Type B pancreatic cell (in vitro differentiated cells): ENCODE results near the gene NMRAL1. TPM values are rescaled to one million over a fixed set of nuclear protein-coding genes. Genes with fewer than 3 reads are reported as not detected.
A peak's percentile ranks its signal among the peaks of the same experiment; 100 is the strongest.

Experiments used
- DNase-seq: peaks from one replicate; pipeline ENCODE4 v3.0.0; 2021; ENCODE audit warnings: mixed read lengths; ENCODE audit not compliant: unreplicated experiment; ENCODE audit errors: extremely low spot score
- H3K27ac Mint-ChIP-seq: 2 replicates; pipeline ENCODE4 v1.8.0; 2021; ENCODE audit warnings: mild to moderate bottlenecking, mixed read lengths
- H3K27me3 Mint-ChIP-seq: 2 replicates; pipeline ENCODE4 v1.8.0; 2021; ENCODE audit warnings: mixed read lengths
- H3K36me3 Mint-ChIP-seq: 2 replicates; pipeline ENCODE4 v1.8.0; 2021; ENCODE audit warnings: mixed read lengths
- H3K4me1 Mint-ChIP-seq: one replicate; pipeline ENCODE4 v1.8.0; 2021; ENCODE audit warnings: mixed read lengths; ENCODE audit not compliant: unreplicated experiment
- H3K4me3 Mint-ChIP-seq: 2 replicates; pipeline ENCODE4 v1.8.0; 2021; ENCODE audit warnings: mild to moderate bottlenecking, mixed read lengths
- H3K9me3 Mint-ChIP-seq: 2 replicates; pipeline ENCODE4 v1.8.0; 2021; ENCODE audit warnings: mixed read lengths
- CTCF ChIP-seq: fragments of 200-600 bp; sonication (generic); conservative IDR thresholded peaks from 2 replicates; pipeline ENCODE4 v1.5.0; 2021; ENCODE audit warnings: antibody characterized with exemption, mild to moderate bottlenecking
- long read RNA-seq: library from polyadenylated mRNA; unstranded; transcript quantifications from one replicate; pipeline ENCODE4 v2.0.0, GENCODE V29; 2020
- total RNA-seq: library from RNA; stranded (reverse); gene quantifications from 2 replicates; pipeline ENCODE4 v1.2.1, GENCODE V29; 2021; ENCODE audit warnings: low replicate concordance

NMRAL1 gene
- total RNA-seq: 48.3 and 49.1 TPM in 2 replicates
- long read RNA-seq, transcript NMRAL1-202 (6 exons, 1,233 nt): major isoform, 17 of 38 reads
- long read RNA-seq, transcript NMRAL1-201 (6 exons, 1,376 nt): minor isoform, 5 of 38 reads
- long read RNA-seq, partial matches to known transcripts: 1 of 38 reads
- long read RNA-seq, other reads (novel, unspliced or antisense): 11 of 38 reads

- Mint-ChIP-seq H3K27ac (peak within 1 kb of the TSS; percentile 92), H3K9me3 (peaks cover 3% of the 10 kb centered on the region)
These were observed at the start of gene NMRAL1 for GRCh38 chr16:4474192-4474961. Gene NMRAL1 (minus strand): TSS chr16:4474625. CDS start chr16:4474132, 493 bp downstream.

GRCh38 chr16:4523686-4524085, 49.3 kb upstream of the NMRAL1 start:
- Mint-ChIP-seq H3K27me3 (no peaks in the 10 kb centered on the region), H3K27ac (no peak overlapping the region)

More at GRCh38 chr16:4474192-4474961, at the start of gene NMRAL1:
- H3K4me3 Mint-ChIP-seq: peak within 1 kb of the TSS; percentile 91
- no peak for TF ChIP-seq CTCF
- peaks cover 3% of the 10 kb centered on the region for H3K36me3 Mint-ChIP-seq
- H3K4me1 Mint-ChIP-seq: peaks cover 26% of the 10 kb centered on the region
- peak; percentile 93 for DNase-seq
- H3K27me3 Mint-ChIP-seq: no peaks in the 10 kb centered on the region

GRCh38 chr16:4522051-4522581, 47.7 kb upstream of the NMRAL1 start:
- no peaks in the 10 kb centered on the region for H3K9me3 Mint-ChIP-seq
- H3K4me1 Mint-ChIP-seq: peaks cover 28% of the 10 kb centered on the region
- H3K27me3 Mint-ChIP-seq: no peaks in the 10 kb centered on the region
- H3K36me3 Mint-ChIP-seq: no peaks in the 10 kb centered on the region
- H3K4me3 Mint-ChIP-seq: no peak overlapping the region
- no peak for DNase-seq
- no peak overlapping the region for H3K27ac Mint-ChIP-seq
- no peak for TF ChIP-seq CTCF

More at GRCh38 chr16:4523686-4524085, 49.3 kb upstream of the NMRAL1 start:
- H3K9me3 Mint-ChIP-seq: no peaks in the 10 kb centered on the region
- TF ChIP-seq CTCF: no peak
- H3K4me1 Mint-ChIP-seq: peaks cover 32% of the 10 kb centered on the region
- DNase-seq: no peak
- no peak overlapping the region for H3K4me3 Mint-ChIP-seq
- peaks cover 3% of the 10 kb centered on the region for H3K36me3 Mint-ChIP-seq

GRCh38 chr16:4520913-4521312, 46.5 kb upstream of the NMRAL1 start:
- no peak for DNase-seq
- Mint-ChIP-seq H3K36me3 (no peaks in the 10 kb centered on the region), H3K27ac (no peak overlapping the region), H3K4me1 (peaks cover 30% of the 10 kb centered on the region), H3K27me3 (no peaks in the 10 kb centered on the region), H3K4me3 (no peak overlapping the region), H3K9me3 (no peaks in the 10 kb centered on the region)
- TF ChIP-seq CTCF: no peak

- Mint-ChIP-seq H3K27ac (peak overlapping the region; percentile 86), H3K4me1 (peaks cover 34% of the 10 kb centered on the region), H3K36me3 (no peaks in the 10 kb centered on the region), H3K9me3 (no peaks in the 10 kb centered on the region), H3K4me3 (peak overlapping the region; percentile 64), H3K27me3 (no peaks in the 10 kb centered on the region)
- DNase-seq: no peak
- TF ChIP-seq CTCF: no peak
These were observed 45.0 kb upstream of the NMRAL1 start for GRCh38 chr16:4519274-4520058.
